DMS79 (cell line): Measurements from ENCODE around the gene CYB561D1.
"Not testable (repeated sequence)": the region's sequence is repeated elsewhere in the genome, so short reads cannot be mapped to it uniquely, and the experiment has no call there.

ENCODE experiments used
- DNase-seq: peaks from one replicate; lab custom pipeline; 2025; lab: John Stamatoyannopoulos, UW

The CYB561D1 gene, protein sequence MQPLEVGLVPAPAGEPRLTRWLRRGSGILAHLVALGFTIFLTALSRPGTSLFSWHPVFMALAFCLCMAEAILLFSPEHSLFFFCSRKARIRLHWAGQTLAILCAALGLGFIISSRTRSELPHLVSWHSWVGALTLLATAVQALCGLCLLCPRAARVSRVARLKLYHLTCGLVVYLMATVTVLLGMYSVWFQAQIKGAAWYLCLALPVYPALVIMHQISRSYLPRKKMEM

GRCh38 chr1:109493805-109494539, at the start of gene CYB561D1:
Gene CYB561D1, plus strand, starts transcription at chr1:109494094. Its CDS starts 46 bp downstream, at chr1:109494140.
- peak; percentile 74 for DNase-seq

DNA sequence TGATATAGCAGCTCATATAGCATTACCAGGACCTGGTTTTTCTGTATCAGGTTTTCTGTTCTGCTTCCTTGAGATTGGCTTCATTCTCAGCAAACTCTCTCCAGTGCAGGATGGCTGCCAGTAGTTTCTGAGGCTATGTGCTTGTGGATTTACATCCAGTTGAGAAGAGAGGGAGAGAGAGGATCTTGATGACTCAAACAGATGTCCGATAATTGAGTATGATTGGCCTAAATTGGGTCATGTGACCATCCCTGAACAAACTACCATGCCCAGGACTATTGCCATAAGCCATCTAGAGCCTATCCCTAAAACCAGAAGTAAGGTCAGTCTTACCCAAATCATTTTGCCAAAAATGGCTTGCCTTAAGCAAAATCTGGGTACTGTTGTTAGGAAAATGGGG, 49.5 kb upstream of the CYB561D1 start:
- DNase-seq: no peak

DNA sequence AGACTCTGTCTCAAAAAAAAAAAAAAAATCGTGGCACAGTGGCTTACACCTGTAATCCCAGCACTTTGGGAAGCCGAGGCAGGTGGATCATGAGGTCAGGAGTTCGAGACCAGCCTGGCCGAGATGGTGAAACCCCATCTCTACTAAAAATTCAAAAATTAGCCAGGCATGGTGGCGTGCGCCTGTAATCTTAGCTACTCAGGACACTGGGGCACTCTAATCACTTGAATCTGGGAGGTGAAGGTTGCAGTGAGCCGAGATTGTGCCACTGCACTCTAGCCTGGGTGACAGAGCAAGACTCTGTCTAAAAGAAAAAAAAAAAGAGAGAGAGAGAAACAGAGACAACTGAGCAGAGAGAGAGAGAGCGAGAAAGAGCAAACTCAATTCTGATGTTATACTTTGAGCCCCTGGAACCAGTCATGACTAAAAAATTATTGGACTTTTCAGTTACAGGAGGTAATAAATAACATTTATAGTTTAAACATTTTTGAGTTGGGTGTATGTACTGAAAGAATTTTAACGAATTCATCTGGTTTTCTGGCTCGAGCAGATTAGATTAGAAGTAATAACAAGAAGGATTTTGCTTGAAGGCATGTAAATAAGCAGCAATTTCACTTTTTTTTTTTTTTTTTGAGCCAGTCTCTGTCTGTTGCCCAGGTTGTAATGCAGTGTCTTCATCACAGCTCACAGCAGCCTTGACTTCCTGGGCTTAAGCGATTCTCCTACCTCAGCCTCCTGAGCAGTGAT, 47.8 kb upstream of the CYB561D1 start:
- not testable (repeated sequence) for DNase-seq

- no peak for DNase-seq
Measured at GRCh38 chr1:109447524-109447923, 46.4 kb upstream of the CYB561D1 start.

- no peak for DNase-seq
Measured at GRCh38 chr1:109454497-109455133, 39.3 kb upstream of the CYB561D1 start.

DNA sequence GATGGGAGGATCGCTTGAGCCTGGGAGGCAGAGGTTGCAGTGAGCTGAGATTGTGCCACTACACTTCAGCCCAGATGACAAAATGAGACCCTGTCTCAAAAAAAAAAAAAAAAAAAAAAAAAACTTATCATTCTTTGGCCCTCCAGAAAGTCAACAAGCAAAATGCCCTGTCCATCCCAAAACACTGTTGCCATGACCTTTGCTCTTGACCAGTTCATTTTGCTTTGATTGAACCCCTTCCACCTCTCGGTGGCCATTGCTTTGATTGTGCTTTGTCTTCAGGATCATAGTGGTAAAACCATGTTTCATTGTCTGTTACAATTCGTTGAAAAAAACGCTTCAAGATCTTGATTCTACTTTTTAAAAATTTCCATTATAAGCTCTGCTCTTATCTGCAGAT, 36.1 kb upstream of the CYB561D1 start:
- no peak for DNase-seq

- no peak for DNase-seq
Measured at GRCh38 chr1:109466125-109466451, 27.8 kb upstream of the CYB561D1 start.

GRCh38 chr1:109466452-109467300, 27.2 kb upstream of the CYB561D1 start, which contains the start of gene SYPL2:
Gene SYPL2, plus strand, starts transcription at chr1:109466546. Its CDS starts 298 bp downstream, at chr1:109466844.
- DNase-seq: no peak

DNA sequence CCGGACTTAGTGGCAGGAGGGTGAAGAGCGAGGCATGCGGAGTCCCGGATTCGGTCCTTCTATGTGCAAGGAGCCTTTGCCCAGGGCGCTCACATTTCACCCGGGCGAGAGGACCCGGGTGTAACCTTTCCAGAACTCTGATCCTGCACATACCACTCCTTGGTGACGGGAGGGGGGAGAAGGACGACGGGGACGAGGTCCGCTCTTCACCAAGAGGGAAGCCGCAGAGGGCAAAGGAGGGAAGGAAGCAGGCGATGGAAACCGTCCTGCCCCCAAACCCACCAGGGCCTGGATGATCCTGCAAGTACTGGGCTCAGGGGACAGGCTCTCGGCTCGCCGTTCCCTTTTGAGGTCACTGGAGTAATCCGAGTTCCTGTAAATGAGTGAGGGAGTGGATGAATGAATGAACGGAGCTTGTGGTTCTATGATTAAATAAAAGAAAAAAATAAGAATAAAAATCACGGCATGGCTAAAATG, 26.6 kb upstream of the CYB561D1 start:
- DNase-seq: no peak

GRCh38 chr1:109468061-109468460, 25.8 kb upstream of the CYB561D1 start:
- no peak for DNase-seq

GRCh38 chr1:109468903-109469302, 25.0 kb upstream of the CYB561D1 start:
- no peak for DNase-seq

- DNase-seq: no peak
Measured at GRCh38 chr1:109470245-109470644, 23.6 kb upstream of the CYB561D1 start.

GRCh38 chr1:109472779-109473178, 21.1 kb upstream of the CYB561D1 start:
- no peak for DNase-seq

DNA sequence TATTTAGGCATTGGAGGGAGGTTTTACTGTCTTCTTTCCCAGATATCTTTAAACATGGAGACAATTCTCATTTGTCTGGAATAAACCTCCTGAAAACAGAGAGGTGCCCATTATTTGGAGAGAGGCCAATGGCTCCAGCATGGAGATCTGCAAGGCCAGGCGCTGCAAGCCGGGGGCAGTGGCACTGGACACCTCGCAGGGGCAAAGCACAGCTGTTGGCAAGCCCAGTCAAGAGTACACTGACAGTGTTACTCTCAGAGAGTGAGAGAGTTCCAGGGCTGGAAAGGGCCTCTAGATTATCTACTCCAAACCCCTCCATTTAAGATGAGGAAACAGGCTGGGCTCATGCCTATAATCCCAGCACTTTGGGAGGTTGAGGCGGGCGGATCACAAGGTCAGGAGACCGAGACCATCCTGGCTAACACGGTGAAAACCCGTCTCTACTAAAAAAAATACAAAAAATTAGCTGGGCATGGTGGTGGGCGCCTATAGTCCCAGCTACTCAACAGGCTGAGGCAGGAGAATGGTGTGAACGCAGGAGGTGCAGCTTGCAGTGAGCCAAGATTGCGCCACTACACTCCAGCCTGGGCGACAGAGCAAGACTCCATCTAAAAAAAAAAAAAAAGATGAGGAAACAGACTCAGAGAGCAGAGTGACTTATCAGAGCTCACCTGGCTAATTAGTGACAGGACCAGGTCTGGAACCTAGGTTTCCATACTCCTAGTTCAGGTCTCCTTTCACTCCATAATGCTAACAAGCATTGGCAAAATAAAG, 20.4 kb upstream of the CYB561D1 start:
- DNase-seq: not testable (repeated sequence)

- no peak for DNase-seq
Measured at GRCh38 chr1:109474697-109475096, 19.2 kb upstream of the CYB561D1 start.

GRCh38 chr1:109475261-109475660, 18.6 kb upstream of the CYB561D1 start:
- DNase-seq: no peak

DNA sequence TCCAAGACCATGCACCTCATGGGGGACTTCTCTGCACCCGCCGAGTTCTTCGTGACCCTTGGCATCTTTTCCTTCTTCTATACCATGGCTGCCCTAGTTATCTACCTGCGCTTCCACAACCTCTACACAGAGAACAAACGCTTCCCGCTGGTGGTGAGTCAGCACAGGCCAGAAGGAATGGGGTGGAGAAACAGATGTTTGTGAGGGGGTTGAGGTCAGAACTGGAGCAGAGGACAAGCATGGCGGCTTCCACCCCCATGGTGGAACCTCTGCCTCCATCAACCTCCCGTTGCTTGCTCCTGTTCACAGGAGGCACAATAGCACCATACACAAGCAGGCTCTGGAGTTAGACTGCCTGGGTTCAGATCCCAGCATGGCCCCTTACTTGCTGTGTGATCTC, 17.1 kb upstream of the CYB561D1 start:
- no peak for DNase-seq

DNA sequence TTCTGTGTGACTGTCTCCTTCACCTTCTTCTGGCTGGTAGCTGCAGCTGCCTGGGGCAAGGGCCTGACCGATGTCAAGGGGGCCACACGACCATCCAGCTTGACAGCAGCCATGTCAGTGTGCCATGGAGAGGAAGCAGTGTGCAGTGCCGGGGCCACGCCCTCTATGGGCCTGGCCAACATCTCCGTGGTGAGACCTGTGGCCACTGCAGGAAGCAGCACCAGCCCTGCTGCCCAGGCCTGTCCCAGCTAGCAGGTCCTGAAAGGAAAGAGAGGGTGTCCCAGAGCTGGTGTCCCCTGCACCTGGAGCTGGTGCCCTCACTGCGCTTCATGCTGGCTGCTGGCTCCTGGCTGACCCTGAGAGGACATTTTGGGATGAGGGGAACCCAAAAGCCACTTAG, 16.1 kb upstream of the CYB561D1 start:
- no peak for DNase-seq

- no peak for DNase-seq
Measured at GRCh38 chr1:109478806-109479205, 15.1 kb upstream of the CYB561D1 start.

DNA sequence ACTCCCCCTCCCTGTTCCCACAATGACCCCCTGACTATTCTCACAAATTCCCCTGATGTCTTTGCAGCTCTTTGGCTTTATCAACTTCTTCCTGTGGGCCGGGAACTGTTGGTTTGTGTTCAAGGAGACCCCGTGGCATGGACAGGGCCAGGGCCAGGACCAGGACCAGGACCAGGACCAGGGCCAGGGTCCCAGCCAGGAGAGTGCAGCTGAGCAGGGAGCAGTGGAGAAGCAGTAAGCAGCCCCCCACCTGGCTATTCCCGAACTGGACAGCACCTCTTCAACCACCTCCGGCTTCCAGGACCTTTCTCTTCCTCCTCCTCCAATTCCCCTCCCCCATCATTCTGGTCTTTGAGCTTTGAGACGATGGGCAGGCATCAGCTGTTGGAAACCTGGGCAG, 14.6 kb upstream of the CYB561D1 start:
- no peak for DNase-seq

DNA sequence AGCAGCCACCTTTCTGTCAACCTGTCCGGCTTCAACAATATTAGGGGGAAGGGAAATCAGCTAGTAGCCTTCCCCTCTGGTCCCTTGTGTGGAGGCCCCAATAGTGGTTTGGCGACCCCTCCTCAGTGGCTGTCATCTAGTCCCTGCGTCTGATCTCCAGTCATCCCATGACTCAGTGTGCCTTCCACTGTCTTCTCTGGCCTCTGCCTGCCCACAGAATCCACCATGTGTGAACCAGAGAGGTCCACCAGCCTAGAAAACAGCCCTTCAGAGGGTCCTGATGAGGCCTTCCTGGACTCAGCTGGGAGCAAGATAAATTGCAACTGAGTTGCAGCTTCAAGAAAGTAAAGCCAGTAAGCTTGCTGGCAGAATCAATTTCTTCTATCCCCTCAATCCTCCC, 14.0 kb upstream of the CYB561D1 start:
- no peak for DNase-seq
